Osteocyte (in vitro differentiated cells): ENCODE measurements around the gene PRSS2. TPM values are rescaled to one million over a fixed set of nuclear protein-coding genes. Genes with fewer than 3 reads are reported as not detected.

Source experiments
- DNase-seq: peaks from one replicate; pipeline ENCODE4 v3.0.0; 2021; ENCODE audit warnings: mixed read lengths; ENCODE audit not compliant: unreplicated experiment; ENCODE audit errors: extremely low spot score
- H3K27ac Mint-ChIP-seq: one replicate; pipeline ENCODE4 v1.8.0; 2021; ENCODE audit warnings: mild to moderate bottlenecking, mixed read lengths; ENCODE audit not compliant: unreplicated experiment
- H3K27me3 Mint-ChIP-seq: one replicate; pipeline ENCODE4 v1.8.0; 2021; ENCODE audit warnings: mixed read lengths; ENCODE audit not compliant: unreplicated experiment
- H3K36me3 Mint-ChIP-seq: one replicate; pipeline ENCODE4 v1.8.0; 2021; ENCODE audit warnings: mixed read lengths; ENCODE audit not compliant: unreplicated experiment
- H3K4me1 Mint-ChIP-seq: one replicate; pipeline ENCODE4 v1.8.0; 2021; ENCODE audit warnings: mixed read lengths; ENCODE audit not compliant: unreplicated experiment
- H3K4me3 Mint-ChIP-seq: one replicate; pipeline ENCODE4 v1.8.0; 2021; ENCODE audit warnings: mild to moderate bottlenecking, moderate library complexity, mixed read lengths; ENCODE audit not compliant: unreplicated experiment
- H3K9me3 Mint-ChIP-seq: one replicate; pipeline ENCODE4 v1.8.0; 2021; ENCODE audit warnings: mixed read lengths; ENCODE audit not compliant: unreplicated experiment
- CTCF ChIP-seq: fragments of 200-600 bp; sonication (generic); IDR thresholded peaks from 2 replicates; pipeline ENCODE4 v1.5.0; 2021; ENCODE audit warnings: antibody characterized with exemption, mild to moderate bottlenecking, moderate library complexity
- total RNA-seq: library from RNA; stranded (reverse); gene quantifications from 2 replicates; pipeline ENCODE4 v1.2.1, GENCODE V29; 2021

The PRSS2 gene
- total RNA-seq, 1 donor from 2014 or later, result not detected

- no peaks in the 10 kb centered on the region for H3K36me3 Mint-ChIP-seq
- peaks cover 6% of the 10 kb centered on the region for H3K27me3 Mint-ChIP-seq
- H3K4me3 Mint-ChIP-seq, result no peak overlapping the region
- no peak for DNase-seq
- H3K9me3 Mint-ChIP-seq, result no peaks in the 10 kb centered on the region
- H3K27ac Mint-ChIP-seq, result no peak overlapping the region
- no peaks in the 10 kb centered on the region for H3K4me1 Mint-ChIP-seq
- no peak for TF ChIP-seq CTCF
Observed at GRCh38 chr7:142777318-142777717, 6.5 kb downstream of the PRSS2 start.

GRCh38 chr7:142782922-142783900 lies 12.4 kb downstream of the PRSS2 start:
- Mint-ChIP-seq H3K27ac (no peak overlapping the region), H3K36me3 (no peaks in the 10 kb centered on the region), H3K4me3 (peak overlapping the region; percentile 63), H3K27me3 (peaks cover 9% of the 10 kb centered on the region), H3K9me3 (no peaks in the 10 kb centered on the region), H3K4me1 (peaks cover 5% of the 10 kb centered on the region)
- peak; percentile 92 for DNase-seq
- peak; percentile 96 for TF ChIP-seq CTCF

GRCh38 chr7:142784096-142784495 lies 13.3 kb downstream of the PRSS2 start:
- Mint-ChIP-seq H3K36me3 (no peaks in the 10 kb centered on the region), H3K9me3 (no peaks in the 10 kb centered on the region), H3K27ac (no peak overlapping the region), H3K27me3 (peaks cover 10% of the 10 kb centered on the region), H3K4me1 (peaks cover 5% of the 10 kb centered on the region), H3K4me3 (no peak overlapping the region)
- no peak for TF ChIP-seq CTCF
- no peak for DNase-seq

- H3K27ac Mint-ChIP-seq, result no peak overlapping the region
Observed at GRCh38 chr7:142784716-142785115, 13.9 kb downstream of the PRSS2 start.

More at GRCh38 chr7:142784716-142785115, 13.9 kb downstream of the PRSS2 start:
- H3K4me1 Mint-ChIP-seq, result peaks cover 5% of the 10 kb centered on the region
- no peak for TF ChIP-seq CTCF
- H3K36me3 Mint-ChIP-seq, result no peaks in the 10 kb centered on the region
- H3K9me3 Mint-ChIP-seq, result no peaks in the 10 kb centered on the region
- no peak for DNase-seq
- H3K27me3 Mint-ChIP-seq, result peaks cover 13% of the 10 kb centered on the region
- H3K4me3 Mint-ChIP-seq, result no peak overlapping the region
